GM12874 (cell line): Measurements from ENCODE around the gene PAK6.

ENCODE experiments used
- CTCF ChIP-seq: IDR thresholded peaks from 2 replicates; pipeline ENCODE4 v1.5.1; 2011; ENCODE audit warnings: low read depth, mild to moderate bottlenecking, control low read depth, low read length, moderate library complexity; ENCODE audit not compliant: insufficient read depth

The PAK6 gene

GRCh38 chr15:40286061-40286532, 47.2 kb downstream of the PAK6 start:
- TF ChIP-seq CTCF = no peak

GRCh38 chr15:40286794-40287193, 47.9 kb downstream of the PAK6 start:
- no peak for TF ChIP-seq CTCF

GRCh38 chr15:40287505-40287904, 48.6 kb downstream of the PAK6 start:
- TF ChIP-seq CTCF = no peak

- no peak for TF ChIP-seq CTCF
Measured at GRCh38 chr15:40287968-40288367, 49.1 kb downstream of the PAK6 start.

GRCh38 chr15:40289140-40289775, 50.4 kb downstream of the PAK6 start:
- no peak for TF ChIP-seq CTCF

GRCh38 chr15:40290545-40290917, 51.7 kb downstream of the PAK6 start:
- no peak for TF ChIP-seq CTCF

GRCh38 chr15:40290918-40291574, 52.2 kb downstream of the PAK6 start:
- TF ChIP-seq CTCF = no peak
